ENCODE data around the gene MINDY3.

DNA sequence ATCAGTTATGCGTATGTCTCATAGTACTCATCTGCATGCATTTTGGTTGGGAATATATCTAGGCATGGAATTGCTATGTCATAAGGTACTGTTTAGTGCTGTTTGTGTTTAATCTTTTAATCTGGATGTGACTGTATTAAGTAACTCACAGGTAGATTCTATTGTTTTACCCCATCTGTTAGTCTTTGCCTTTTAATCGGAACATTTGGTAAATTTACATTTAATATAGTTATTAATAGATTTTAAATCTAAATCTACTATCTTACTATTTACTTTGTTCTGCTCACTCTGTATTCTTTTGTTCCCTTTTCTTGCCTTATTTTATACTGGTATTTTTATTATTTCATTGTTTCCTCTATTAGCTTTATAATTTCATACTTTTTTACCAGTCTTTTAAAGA lies 130.0 kb downstream of the MINDY3 start:
- TF ChIP-seq TOX (CRISPR knock-in tag; IDR thresholded peaks at IDR 0.05; ENCODE audit: borderline replicate concordance) (no peak), OSR1 (CRISPR knock-in tag; IDR thresholded peaks at IDR 0.05) (no peak), BACH2 (CRISPR knock-in tag; IDR thresholded peaks at IDR 0.05; ENCODE audit: borderline replicate concordance) (no peak), RARB (CRISPR knock-in tag; IDR thresholded peaks at IDR 0.05) (no peak), ZFP3 (CRISPR knock-in tag; IDR thresholded peaks at IDR 0.05) (no peak), TSHZ2 (CRISPR knock-in tag; IDR thresholded peaks at IDR 0.05) (no peak), CSRNP3 (CRISPR knock-in tag; IDR thresholded peaks at IDR 0.05) (no peak)
- TF ChIP-seq, protein P1, sequence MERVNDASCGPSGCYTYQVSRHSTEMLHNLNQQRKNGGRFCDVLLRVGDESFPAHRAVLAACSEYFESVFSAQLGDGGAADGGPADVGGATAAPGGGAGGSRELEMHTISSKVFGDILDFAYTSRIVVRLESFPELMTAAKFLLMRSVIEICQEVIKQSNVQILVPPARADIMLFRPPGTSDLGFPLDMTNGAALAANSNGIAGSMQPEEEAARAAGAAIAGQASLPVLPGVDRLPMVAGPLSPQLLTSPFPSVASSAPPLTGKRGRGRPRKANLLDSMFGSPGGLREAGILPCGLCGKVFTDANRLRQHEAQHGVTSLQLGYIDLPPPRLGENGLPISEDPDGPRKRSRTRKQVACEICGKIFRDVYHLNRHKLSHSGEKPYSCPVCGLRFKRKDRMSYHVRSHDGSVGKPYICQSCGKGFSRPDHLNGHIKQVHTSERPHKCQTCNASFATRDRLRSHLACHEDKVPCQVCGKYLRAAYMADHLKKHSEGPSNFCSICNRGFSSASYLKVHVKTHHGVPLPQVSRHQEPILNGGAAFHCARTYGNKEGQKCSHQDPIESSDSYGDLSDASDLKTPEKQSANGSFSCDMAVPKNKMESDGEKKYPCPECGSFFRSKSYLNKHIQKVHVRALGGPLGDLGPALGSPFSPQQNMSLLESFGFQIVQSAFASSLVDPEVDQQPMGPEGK (CRISPR knock-in tag; IDR thresholded peaks at IDR 0.05; ENCODE audit: borderline replicate concordance): no peak
- TF ChIP-seq, protein P2, sequence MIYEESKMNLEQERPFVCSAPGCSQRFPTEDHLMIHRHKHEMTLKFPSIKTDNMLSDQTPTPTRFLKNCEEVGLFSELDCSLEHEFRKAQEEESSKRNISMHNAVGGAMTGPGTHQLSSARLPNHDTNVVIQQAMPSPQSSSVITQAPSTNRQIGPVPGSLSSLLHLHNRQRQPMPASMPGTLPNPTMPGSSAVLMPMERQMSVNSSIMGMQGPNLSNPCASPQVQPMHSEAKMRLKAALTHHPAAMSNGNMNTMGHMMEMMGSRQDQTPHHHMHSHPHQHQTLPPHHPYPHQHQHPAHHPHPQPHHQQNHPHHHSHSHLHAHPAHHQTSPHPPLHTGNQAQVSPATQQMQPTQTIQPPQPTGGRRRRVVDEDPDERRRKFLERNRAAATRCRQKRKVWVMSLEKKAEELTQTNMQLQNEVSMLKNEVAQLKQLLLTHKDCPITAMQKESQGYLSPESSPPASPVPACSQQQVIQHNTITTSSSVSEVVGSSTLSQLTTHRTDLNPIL (CRISPR knock-in tag; IDR thresholded peaks at IDR 0.05; ENCODE audit: low read depth): no peak

Data from SK-N-SH treated with all-trans-retinoic acid at 6 μM for 48 hours (cell line).